ENCODE results near the gene MPDU1.

Gene MPDU1

GRCh38 chr17:7583253-7584109 is at the start of gene MPDU1:
Gene MPDU1, plus strand, starts transcription at chr17:7583852. Its CDS starts 11 bp downstream, at chr17:7583863.
- no peak for TF ChIP-seq CTCF (IDR thresholded peaks at IDR 0.05; ENCODE audit: low read depth, low read length)
- peak; percentile 92 for DNase-seq (ENCODE audit: extremely low read depth, low read depth)

- no peak for TF ChIP-seq CTCF (IDR thresholded peaks at IDR 0.05; ENCODE audit: low read depth, low read length)
- no peak for DNase-seq (ENCODE audit: extremely low read depth, low read depth)
Observed at GRCh38 chr17:7538050-7538449, 45.6 kb upstream of the MPDU1 start.

GRCh38 chr17:7538891-7539545 is 44.6 kb upstream of the MPDU1 start:
- no peak for DNase-seq (ENCODE audit: extremely low read depth, low read depth)
- TF ChIP-seq CTCF (IDR thresholded peaks at IDR 0.05; ENCODE audit: low read depth, low read length): no peak

GRCh38 chr17:7541074-7541621 is 42.5 kb upstream of the MPDU1 start:
- TF ChIP-seq CTCF (IDR thresholded peaks at IDR 0.05; ENCODE audit: low read depth, low read length): no peak
- DNase-seq (ENCODE audit: extremely low read depth, low read depth): no peak

- DNase-seq (ENCODE audit: extremely low read depth, low read depth): no peak
- TF ChIP-seq CTCF (IDR thresholded peaks at IDR 0.05; ENCODE audit: low read depth, low read length): no peak
Observed at GRCh38 chr17:7544911-7545310, 38.7 kb upstream of the MPDU1 start.

GRCh38 chr17:7548585-7549400 is 34.9 kb upstream of the MPDU1 start, which contains the start of gene TNFSF12:
Gene TNFSF12, plus strand, starts transcription at chr17:7549058. Its CDS starts 96 bp downstream, at chr17:7549154.
- TF ChIP-seq CTCF (IDR thresholded peaks at IDR 0.05; ENCODE audit: low read depth, low read length): peak; percentile 22

More at GRCh38 chr17:7548585-7549400, 34.9 kb upstream of the MPDU1 start, which contains the start of gene TNFSF12:
- no peak for DNase-seq (ENCODE audit: extremely low read depth, low read depth)
